ENCODE measurements around the gene TRIM61. TPM values are rescaled to one million over a fixed set of nuclear protein-coding genes. Genes with fewer than 3 reads are reported as not detected.
"Not testable (repeated sequence)": the region's sequence is repeated elsewhere in the genome, so short reads cannot be mapped to it uniquely, and the experiment has no call there.

The TRIM61 gene
- total RNA-seq, 4 donors from 2014 or later: 0.15 TPM; not detected in 3

GRCh38 chr4:164933244-164933643 is 44.2 kb downstream of the TRIM61 start:
- Histone ChIP-seq H3K4me3 (no peak overlapping the region), H3K36me3 (no peaks in the 10 kb centered on the region), H3K9me3 (no peaks in the 10 kb centered on the region), H3K27me3 (no peaks in the 10 kb centered on the region), H3K27ac (no peak overlapping the region), H3K4me1 (no peaks in the 10 kb centered on the region)
- intact Hi-C loops (cut with DNase I): no loop called here
- WGBS, 2 donors: 85 to 88% methylated on average over 4 to 5 of the region's 11 CpGs
- no peak for TF ChIP-seq POLR2A (IDR thresholded peaks at IDR 0.05)
- no peak for TF ChIP-seq CTCF (IDR thresholded peaks at IDR 0.05)
- DNase-seq: no peak

- Histone ChIP-seq H3K27me3 (no peaks in the 10 kb centered on the region), H3K4me1 (no peaks in the 10 kb centered on the region), H3K4me3 (no peak overlapping the region), H3K36me3 (no peaks in the 10 kb centered on the region), H3K9me3 (no peaks in the 10 kb centered on the region), H3K27ac (no peak overlapping the region)
- 73 to 76% methylated on average over 5 of the region's 5 CpGs for WGBS, 2 donors
- intact Hi-C loops (cut with DNase I): no loop called here
- DNase-seq: no peak
- no peak for TF ChIP-seq CTCF (IDR thresholded peaks at IDR 0.05)
- TF ChIP-seq POLR2A (IDR thresholded peaks at IDR 0.05): no peak
Measured at GRCh38 chr4:164931551-164932324, 45.7 kb downstream of the TRIM61 start.

- intact Hi-C loops (cut with DNase I): no loop called here
- Histone ChIP-seq H3K27ac (no peak overlapping the region), H3K27me3 (no peaks in the 10 kb centered on the region), H3K9me3 (no peaks in the 10 kb centered on the region), H3K4me3 (no peak overlapping the region), H3K36me3 (no peaks in the 10 kb centered on the region), H3K4me1 (no peaks in the 10 kb centered on the region)
- 78% methylated on average over 4 of the region's 5 CpGs; no CpG with 5 or more reads in 1 of the 2 donors for WGBS, 2 donors
- DNase-seq: no peak
- TF ChIP-seq CTCF (IDR thresholded peaks at IDR 0.05) (no peak), POLR2A (IDR thresholded peaks at IDR 0.05) (no peak)
Measured at GRCh38 chr4:164930647-164931046, 46.8 kb downstream of the TRIM61 start.

- H3K27ac ChIP-seq; H3K4me1 ChIP-seq; DNase-seq; intact Hi-C loops (cut with DNase I); H3K27me3 ChIP-seq; H3K9me3 ChIP-seq; H3K36me3 ChIP-seq; H3K4me3 ChIP-seq: not testable (repeated sequence)
- 68 to 87% methylated on average over 2 of the region's 2 CpGs for WGBS, 2 donors
Measured at GRCh38 chr4:164927101-164927500, 50.4 kb downstream of the TRIM61 start.

GRCh38 chr4:164926301-164926700 is 51.2 kb downstream of the TRIM61 start:
- DNase-seq: no peak
- no peaks in the 10 kb centered on the region for H3K4me1 ChIP-seq
- H3K4me3 ChIP-seq: no peak overlapping the region
- H3K9me3 ChIP-seq: no peaks in the 10 kb centered on the region
- no peaks in the 10 kb centered on the region for H3K36me3 ChIP-seq
- 27% methylated on average over 2 of the region's 2 CpGs for WGBS, 2 donors
- intact Hi-C loops (cut with DNase I): no loop called here
- H3K27ac ChIP-seq: no peak overlapping the region
- TF ChIP-seq CTCF (IDR thresholded peaks at IDR 0.05) (no peak), POLR2A (IDR thresholded peaks at IDR 0.05) (no peak)
- H3K27me3 ChIP-seq: no peaks in the 10 kb centered on the region

Measured in esophagus squamous epithelium (tissue), 5 donors.